Psoas muscle (tissue), 8 donors: ENCODE results near the gene NCS1. TPM values are rescaled to one million over a fixed set of nuclear protein-coding genes. Genes with fewer than 3 reads are reported as not detected.
A peak's percentile ranks its signal among the peaks of the same experiment; 100 is the strongest.

Experiments used
- ATAC-seq, 4 donors: fragments of 200-7000 bp; cut with Tn5 transposase; one replicate each; pipeline ENCODE4 v1.9.1; 2020; ENCODE audit warnings: moderate library complexity in 3 of 4, mild to moderate bottlenecking in 2 of 4
- DNase-seq, 2 donors: peaks; one replicate each; pipeline ENCODE4 v3.0.0-alpha.2; 2020
- H3K27ac ChIP-seq: fragments of 200-600 bp; one replicate; pipeline ENCODE4 v1.8.0; 2022
- H3K27me3 ChIP-seq, 3 donors: fragments of 200-600 bp in 1 of 3; one replicate each; pipeline versions ENCODE4 v1.6.1 to v1.8.0; 2013 to 2022; ENCODE audit warnings: low read length in 2 of 3, mild to moderate bottlenecking in 2 of 3, moderate library complexity in 1 of 3; ENCODE audit not compliant: insufficient read depth in 3 of 3
- H3K36me3 ChIP-seq, 2 donors: fragments of 200-600 bp in 1 of 2; one replicate each; pipeline versions ENCODE4 v1.6.1 to v1.8.0; 2013 to 2022; ENCODE audit warnings: low read depth in 1 of 2, mild to moderate bottlenecking in 1 of 2, moderate library complexity in 1 of 2; ENCODE audit not compliant: insufficient read depth in 1 of 2
- H3K4me1 ChIP-seq: fragments of 200-600 bp; one replicate; pipeline ENCODE4 v1.8.0; 2022
- H3K4me3 ChIP-seq: fragments of 200-600 bp; one replicate; pipeline ENCODE4 v1.8.0; 2022; ENCODE audit warnings: mild to moderate bottlenecking
- H3K9me3 ChIP-seq: fragments of 200-600 bp; one replicate; pipeline ENCODE4 v1.8.0; 2022
- CTCF ChIP-seq: fragments of 200-600 bp; IDR thresholded peaks from one replicate; pipeline ENCODE4 v1.8.0; 2022; ENCODE audit warnings: antibody characterized with exemption
- WGBS, 3 donors: extraction: QIAGEN DNeasy Blood & Tissue Kit; methylation state at CpG; one replicate each; pipeline versions ENCODE4 v1.1.6 to v1.1.7; 2013; 5-methylcytosine and 5-hydroxymethylcytosine counted together
- intact Hi-C, 2 donors: fragments of 100-400 bp; cut with DNase I; formaldehyde crosslinking; loops; one replicate each; pipeline versions ENCODE4 v1.11.0 to v1.14.2; 2022
- polyA plus RNA-seq, 3 donors: library from polyadenylated mRNA; stranded (reverse); fragments of 200-250 nt; gene quantifications; one replicate each; pipeline ENCODE4 v1.2.3, GENCODE V29; 2013
- total RNA-seq, 4 donors: library from RNA; stranded (reverse); fragmentation: NEBNext Ultra II Directional in 2 of 4; extraction: Animal tissue kit (Norgen Biotek cat#: 25700) in 2 of 4; gene quantifications; one replicate each; pipeline versions ENCODE4 v1.2.1 to v1.2.4, GENCODE V29; 2021 to 2023
- donor health status: healthy with polysubstance abuse.
- donor health status: DM: no; HTN: no; CAD: no; lungs with moderate emphysema.
- donor health status: Bipolar disorder and iron deficiency.
- donor health status: healthy.
- donor health status: DM: yes; HTN: yes; CAD: no.
- donor health status: DM: no; HTN: no; CAD: no.
- donor health status: DM: no; HTN: no; CAD: no.
- donor health status: DM: yes; HTN: yes; CAD: no.

Gene NCS1
- total and polyA plus RNA-seq, 7 donors = 2.9 to 7.5 (median 3.8) TPM

GRCh38 chr9:130243015-130243881 is 71.0 kb downstream of the NCS1 start:
- Histone ChIP-seq H3K27me3 (no peaks in the 10 kb centered on the region), H3K4me1 (peaks cover 3% of the 10 kb centered on the region), H3K27ac (no peak overlapping the region), H3K9me3 (no peaks in the 10 kb centered on the region), H3K36me3 (no peaks in the 10 kb centered on the region), H3K4me3 (no peak overlapping the region)
- DNase-seq (peak; percentile 77 to 78), ATAC-seq (peak; percentile 70 to 84 (median 76))
- peak; percentile 91 for TF ChIP-seq CTCF
- WGBS, 3 donors = 25 to 26% (median 25%) methylated on average over 30 to 35 of the region's 35 CpGs
- intact Hi-C loops = no loop called here

- no peak for TF ChIP-seq CTCF
- WGBS, 3 donors = 84 to 93% (median 88%) methylated on average over 7 of the region's 7 CpGs
- ATAC-seq (no peak), DNase-seq (peak in 1 of 2 donors; percentile 46)
- Histone ChIP-seq H3K4me3 (no peak overlapping the region), H3K4me1 (peaks cover 3% of the 10 kb centered on the region), H3K27ac (no peak overlapping the region), H3K9me3 (no peaks in the 10 kb centered on the region), H3K36me3 (no peaks in the 10 kb centered on the region), H3K27me3 (no peaks in the 10 kb centered on the region)
- intact Hi-C loops = no loop called here
These were observed 71.6 kb downstream of the NCS1 start for GRCh38 chr9:130243882-130244170.

GRCh38 chr9:130244548-130245165 is 72.5 kb downstream of the NCS1 start:
- Histone ChIP-seq H3K27me3 (no peaks in the 10 kb centered on the region), H3K4me1 (peaks cover 3% of the 10 kb centered on the region), H3K4me3 (no peak overlapping the region), H3K27ac (no peak overlapping the region), H3K36me3 (no peaks in the 10 kb centered on the region), H3K9me3 (no peaks in the 10 kb centered on the region)
- peak in 1 of 2 donors; percentile 32 for DNase-seq
- no peak for TF ChIP-seq CTCF
- ATAC-seq = no peak
- intact Hi-C loops = no loop called here
- 86 to 88% (median 88%) methylated on average over 13 of the region's 13 CpGs for WGBS, 3 donors

- WGBS, 3 donors = 90 to 93% (median 91%) methylated on average over 11 of the region's 11 CpGs
- H3K27me3 ChIP-seq = no peaks in the 10 kb centered on the region
- H3K27ac ChIP-seq = no peak overlapping the region
- no peak for ATAC-seq
- intact Hi-C loops = no loop called here
- H3K9me3 ChIP-seq = no peaks in the 10 kb centered on the region
- DNase-seq = peak in 1 of 2 donors; percentile 29
- no peaks in the 10 kb centered on the region for H3K36me3 ChIP-seq
- no peak for TF ChIP-seq CTCF
- no peak overlapping the region for H3K4me3 ChIP-seq
- peaks cover 3% of the 10 kb centered on the region for H3K4me1 ChIP-seq
These were observed 73.3 kb downstream of the NCS1 start for GRCh38 chr9:130245474-130245873.
